ENCODE measurements around the gene GUCY1A1.

Gene GUCY1A1

DNA sequence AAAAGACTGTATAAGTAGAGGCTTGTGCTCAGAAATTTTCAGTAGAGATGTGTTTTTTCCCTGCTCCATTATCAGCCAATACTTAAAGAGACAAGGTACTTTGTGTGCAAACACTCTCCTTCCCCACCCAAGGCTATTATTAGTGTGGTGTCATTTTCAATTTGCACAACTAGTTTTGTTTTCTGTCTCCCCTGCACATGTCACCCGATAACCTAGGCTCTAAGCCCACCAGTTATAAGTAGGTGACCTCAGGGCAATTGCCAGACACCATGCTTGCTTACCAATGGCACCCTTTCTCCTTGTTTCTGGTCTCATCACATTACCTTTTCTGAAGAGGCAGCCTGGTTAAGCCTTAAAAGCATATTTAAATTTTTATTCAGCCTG is 8.0 kb upstream of the GUCY1A1 start:
- FAIRE-seq (no peak), DNase-seq (ENCODE audit: low spot score) (no peak)

DNA sequence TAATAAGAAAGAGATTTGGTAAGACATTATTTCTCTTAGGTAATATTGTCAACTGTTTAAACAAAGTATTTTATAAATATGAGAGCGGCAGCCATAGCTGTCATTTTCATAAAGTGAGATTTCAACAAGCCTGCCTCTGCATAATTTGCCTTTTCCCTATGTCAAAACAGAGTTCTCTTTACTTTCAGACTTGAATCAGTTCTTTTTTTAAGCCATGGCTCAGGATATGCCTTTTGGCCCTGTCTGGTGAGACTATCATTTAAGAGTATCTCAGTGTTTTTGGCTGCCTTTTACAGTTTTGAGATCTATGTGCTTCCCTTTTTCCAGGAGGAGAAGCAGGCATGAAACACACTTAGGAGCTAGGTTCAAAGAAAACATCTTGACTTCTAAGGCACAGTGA is 7.5 kb upstream of the GUCY1A1 start:
- FAIRE-seq (no peak), DNase-seq (ENCODE audit: low spot score) (no peak)

DNA sequence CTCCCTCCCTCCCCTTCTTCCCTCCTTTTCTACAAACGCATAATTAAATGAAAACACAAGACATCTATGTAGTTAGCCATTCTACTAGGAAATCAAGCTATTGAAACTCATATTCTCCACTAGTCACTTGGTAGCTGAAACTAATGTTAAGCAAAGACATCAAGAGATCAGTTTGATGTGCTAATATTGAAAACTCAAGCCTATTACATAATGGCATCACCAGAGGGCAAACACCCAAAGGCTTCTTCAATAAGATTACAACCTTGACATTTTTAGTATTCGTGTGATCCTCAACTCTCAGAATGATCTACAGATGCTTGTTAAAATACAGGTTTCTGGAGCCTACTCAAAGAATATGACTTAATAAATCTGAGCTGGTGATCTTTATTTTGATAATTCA is 6.2 kb upstream of the GUCY1A1 start:
- FAIRE-seq, result no peak
- DNase-seq (ENCODE audit: low spot score), result no peak

DNA sequence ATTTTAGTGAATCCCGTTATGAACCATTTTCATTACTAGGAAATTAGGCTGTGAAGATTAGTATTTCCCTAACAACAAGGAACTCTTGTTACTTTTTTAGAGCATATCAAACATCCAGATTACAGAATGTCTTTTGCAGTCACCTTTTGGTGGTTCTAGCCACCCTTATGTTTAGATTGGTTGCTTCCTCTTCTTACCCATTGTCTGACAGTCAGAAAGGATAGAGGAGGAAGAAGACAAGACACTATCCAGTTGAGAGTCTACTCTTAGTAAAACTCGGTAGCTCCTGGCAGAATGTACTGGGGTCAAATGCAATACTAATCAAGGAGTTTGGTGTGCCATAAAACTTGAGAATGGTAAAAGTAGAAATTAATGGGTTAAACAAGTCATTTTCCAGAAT is 1.6 kb upstream of the GUCY1A1 start:
- FAIRE-seq (no peak), DNase-seq (ENCODE audit: low spot score) (no peak)

DNA sequence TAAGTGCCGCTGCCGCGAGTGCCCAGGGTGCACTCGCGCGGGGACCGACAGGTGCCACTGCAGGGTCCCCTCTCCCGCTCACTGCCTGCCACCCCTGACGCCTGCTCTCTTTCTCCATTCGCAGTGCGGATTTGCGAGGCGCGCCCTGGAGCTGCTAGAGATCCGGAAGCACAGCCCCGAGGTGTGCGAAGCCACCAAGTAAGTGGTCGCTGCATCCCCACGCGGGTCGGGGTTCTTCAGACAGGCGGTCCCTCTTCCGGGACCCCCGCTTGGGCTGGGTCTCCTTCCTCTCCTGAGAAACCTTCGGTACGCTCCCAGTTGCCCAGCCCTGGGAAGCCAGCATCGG is 547 bp downstream of the GUCY1A1 start:
- FAIRE-seq (no peak), DNase-seq (ENCODE audit: low spot score) (no peak)

DNA sequence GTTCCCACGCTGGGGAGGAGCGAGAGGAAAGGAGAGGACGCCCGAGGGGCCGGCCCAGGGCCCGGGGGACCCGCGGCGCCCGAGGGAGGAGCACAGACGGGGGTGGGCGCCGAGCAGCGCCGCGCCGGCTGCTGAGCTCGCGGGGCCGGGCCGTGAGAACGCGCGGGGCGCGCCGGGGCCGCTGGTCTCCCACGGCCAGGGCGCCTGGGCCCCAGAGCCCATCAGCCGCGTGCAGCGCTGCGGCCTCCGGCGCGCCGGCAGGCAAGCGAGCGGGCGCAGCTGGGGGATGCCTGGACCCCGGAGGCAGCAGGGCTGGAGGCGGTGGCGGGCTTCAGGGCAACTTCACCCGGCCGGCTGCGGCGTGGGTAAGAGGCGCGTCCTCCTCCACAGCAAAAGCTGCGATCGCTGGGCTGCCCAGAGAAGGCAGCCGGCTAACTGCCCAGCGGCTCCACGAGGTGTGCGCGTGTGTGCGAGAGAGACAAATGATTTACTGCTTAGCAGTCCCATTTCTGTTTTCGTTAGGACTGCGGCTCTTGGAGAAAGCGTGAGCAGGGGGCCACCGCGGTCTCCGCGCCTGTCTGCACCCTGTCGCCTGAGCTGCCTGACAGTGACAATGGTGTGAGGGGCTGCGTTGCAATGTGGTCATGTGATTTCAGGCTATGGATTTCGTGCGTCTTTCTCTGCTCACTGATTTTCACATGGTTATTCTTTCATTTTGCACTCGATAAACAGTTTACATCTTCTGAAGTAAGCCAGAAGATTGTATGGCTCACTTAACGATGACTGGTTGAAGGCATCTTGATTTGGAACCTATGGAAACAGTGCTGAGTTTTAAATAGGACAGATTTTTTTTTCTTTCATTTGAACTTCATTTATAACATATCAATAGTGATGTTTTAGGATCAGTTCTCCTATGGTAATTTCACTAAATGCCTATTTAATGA is 1.2 kb downstream of the GUCY1A1 start:
- no peak for FAIRE-seq
- peak; percentile 46 for DNase-seq (ENCODE audit: low spot score)

DNA sequence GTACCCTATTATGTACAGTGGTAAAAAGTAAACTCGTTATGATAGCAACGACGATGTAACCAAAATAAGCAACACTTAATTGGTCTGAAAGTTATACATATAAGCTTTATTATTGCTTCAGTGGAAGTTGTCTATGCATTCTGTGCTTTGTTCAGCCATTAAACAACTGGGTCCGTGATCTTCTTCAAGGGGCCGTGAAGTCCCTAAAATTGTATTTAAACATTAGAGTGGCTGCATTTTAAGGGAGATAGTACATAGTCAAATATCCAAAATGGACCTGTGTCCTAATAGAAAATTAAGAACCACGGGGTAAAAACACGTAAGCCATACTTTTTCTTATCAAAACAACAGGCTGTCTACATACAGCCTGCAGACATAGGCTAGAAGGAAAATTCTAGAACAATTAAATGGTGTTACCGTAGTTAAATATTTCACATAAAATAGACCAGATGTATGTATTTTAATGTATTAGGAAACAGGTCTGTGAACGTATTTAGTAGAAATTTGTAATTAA is 2.1 kb downstream of the GUCY1A1 start:
- no peak for DNase-seq (ENCODE audit: low spot score)

DNA sequence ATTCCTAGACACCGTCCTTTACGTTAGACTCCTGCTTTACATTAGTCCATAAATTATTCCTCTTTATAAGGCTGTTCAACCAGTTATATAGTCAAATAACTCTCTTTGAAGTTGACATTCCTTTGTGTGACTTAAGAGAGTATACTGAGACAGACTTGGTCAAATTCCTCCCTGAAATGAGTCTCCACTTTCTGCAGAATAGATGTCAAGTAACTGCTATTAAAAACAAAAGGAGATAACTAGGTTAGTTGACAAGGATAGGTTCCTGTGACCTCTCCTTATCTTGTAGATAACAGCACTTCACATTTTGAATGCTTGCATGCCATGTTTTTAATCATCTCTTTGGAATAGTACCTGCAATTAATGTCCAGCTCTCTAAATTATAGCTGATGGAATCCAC is 5.7 kb downstream of the GUCY1A1 start:
- FAIRE-seq (no peak), DNase-seq (ENCODE audit: low spot score) (no peak)

More for the DNA sequence above, 2.1 kb downstream of the GUCY1A1 start:
- no peak for FAIRE-seq

DNA sequence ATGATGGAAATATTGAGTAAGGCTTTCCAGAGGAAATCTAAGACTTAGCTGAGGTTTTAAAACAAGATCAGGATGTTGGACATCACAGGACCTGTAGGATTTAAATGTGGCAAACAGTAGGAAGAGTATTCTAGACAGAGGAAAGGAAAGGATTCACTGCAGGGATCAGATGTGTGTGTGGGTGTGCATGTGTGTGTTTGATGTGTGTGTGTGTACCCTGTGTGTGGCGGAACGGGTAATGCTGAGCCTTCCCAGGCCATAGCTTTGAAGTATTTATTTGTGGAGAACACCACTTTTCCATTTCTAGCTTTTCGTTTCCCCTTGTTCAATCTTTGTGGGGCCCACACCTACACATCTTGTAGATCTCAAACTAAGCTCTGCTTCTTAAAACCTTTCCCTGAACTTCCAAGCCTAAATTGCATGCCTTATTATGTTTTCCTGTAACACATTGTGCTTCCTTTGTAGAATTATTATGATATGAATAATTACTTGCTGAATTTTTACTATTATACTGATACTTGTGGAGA is 6.9 kb downstream of the GUCY1A1 start:
- DNase-seq (ENCODE audit: low spot score) (no peak), FAIRE-seq (no peak)

DNA sequence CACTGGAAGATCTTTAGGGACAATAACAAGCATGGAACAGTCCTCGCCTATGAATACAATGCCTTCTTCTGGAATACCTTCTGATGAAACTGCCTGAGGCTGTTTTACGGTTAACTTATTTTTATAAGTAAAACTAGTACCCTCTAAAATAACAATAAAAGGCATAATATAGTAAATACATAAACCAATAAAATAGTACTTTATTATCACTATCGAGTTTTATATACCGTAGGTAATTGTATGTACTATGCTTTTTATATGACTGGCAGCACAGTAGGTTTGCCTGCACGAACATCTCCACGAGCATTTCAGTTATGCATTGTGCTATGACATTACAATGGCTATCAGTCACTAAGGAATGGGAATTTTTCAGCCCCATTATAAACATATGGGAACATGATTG is 8.0 kb downstream of the GUCY1A1 start:
- DNase-seq (ENCODE audit: low spot score), result no peak
- no peak for FAIRE-seq

DNA sequence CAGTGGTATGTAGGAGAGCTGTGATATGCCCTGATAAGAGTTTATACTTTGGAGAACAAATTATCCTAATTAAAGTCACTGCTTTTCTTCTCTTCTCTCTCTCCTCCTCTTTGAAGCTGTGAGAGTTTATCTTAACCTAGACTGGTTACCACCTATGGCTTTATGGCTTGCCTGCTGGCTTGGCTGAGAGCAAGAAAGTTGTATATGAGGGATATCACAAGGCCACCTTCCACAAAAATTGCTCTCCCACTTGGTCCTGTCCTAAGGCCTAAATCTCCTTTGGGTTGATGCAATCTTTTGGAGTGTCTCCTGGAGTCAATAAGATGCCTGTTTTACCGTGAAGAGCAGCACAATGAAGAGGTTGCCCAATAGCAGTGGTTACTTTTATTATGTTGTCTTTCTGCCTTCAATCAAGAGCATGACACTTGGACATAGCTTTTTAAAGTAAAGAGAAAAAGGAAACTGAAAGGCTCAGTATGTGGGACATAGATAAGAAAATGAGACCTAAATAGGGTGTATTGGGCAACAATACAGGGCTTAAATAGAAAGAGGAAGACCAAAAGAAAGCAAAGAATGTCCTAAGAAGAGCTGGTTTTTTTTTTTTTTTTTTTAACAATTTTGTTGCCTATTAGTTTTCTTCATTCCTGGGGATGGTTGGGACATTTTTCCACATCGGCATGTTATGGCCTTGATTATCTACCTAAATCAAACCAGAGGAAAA is 9.2 kb downstream of the GUCY1A1 start:
- no peak for FAIRE-seq
- no peak for DNase-seq (ENCODE audit: low spot score)

DNA sequence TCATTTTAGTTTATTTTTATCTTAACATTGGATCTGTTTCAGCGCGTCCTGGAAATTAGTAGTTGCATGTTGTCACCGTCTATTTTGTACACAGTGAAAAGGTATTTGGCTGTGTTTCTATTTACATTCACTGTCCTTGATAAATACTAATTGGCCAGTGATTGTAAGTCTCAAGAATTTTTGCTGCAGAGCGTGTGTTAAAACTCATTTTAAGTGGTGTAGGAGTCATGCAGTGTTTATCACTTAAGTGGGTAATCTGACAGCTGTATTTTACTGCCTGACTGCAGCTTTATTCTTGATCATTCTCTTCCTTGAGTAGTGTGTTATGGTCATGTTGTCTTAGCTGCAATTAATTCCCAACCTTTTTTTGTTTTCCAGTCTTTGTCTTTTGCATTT is 9.8 kb downstream of the GUCY1A1 start:
- FAIRE-seq, result no peak
- DNase-seq (ENCODE audit: low spot score), result no peak

DNA sequence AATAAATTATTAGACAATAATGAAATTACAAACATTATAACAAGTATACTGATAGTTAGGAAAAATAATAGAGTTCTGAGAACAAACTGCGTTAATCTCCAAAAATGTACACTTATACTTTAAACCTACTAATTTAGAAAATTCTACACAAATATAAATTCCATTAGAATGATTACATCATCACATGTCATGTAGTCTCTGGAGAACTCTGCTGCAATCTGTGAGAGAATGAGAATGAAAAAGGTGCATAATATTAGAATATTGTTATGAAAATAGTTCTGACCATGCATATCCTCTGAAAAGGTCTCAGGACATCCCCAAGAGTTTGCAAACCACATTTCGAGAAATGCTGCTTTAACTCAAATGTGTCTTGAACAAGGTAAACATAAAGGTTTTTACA is 11.4 kb downstream of the GUCY1A1 start:
- FAIRE-seq (no peak), DNase-seq (ENCODE audit: low spot score) (no peak)

DNA sequence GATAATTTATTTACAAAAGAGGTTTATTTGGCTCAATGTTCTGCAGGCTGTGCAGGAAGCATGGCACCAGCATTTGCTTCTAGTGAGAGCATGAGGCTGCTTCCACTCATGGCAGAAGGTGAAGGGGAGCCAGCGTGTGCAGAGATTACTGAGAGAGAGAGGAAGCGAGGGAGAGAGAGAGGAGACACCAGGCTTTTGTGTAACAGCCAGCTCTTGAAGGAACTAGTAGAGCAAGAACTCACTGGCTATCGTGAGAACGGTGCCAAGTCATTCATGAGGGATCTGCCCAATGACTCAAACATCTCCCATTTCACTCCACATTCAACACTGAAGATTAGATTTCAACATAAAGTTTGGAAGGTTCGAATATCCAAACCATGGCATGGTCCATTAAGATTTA is 12.7 kb downstream of the GUCY1A1 start:
- FAIRE-seq, result no peak
- no peak for DNase-seq (ENCODE audit: low spot score)

DNA sequence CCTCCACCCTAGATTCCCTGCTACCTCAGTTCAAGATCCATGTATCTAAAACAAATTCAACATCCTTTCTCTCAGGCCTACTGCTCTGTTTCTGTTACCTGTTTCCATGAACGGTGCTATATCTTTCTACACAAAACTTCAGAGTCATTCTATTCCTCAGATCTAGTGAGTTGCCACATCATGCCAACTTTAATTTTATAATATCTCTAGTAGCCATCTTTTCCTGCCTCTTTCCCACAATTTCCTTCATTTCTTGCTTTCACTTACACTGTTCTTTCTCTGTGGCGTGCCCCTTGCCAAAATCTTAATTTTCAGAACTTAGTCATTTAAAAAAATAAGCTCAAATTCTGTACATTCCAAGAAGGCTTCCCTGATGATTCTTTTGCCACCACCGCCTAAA is 15.2 kb downstream of the GUCY1A1 start:
- DNase-seq (ENCODE audit: low spot score), result no peak
- FAIRE-seq, result no peak

DNA sequence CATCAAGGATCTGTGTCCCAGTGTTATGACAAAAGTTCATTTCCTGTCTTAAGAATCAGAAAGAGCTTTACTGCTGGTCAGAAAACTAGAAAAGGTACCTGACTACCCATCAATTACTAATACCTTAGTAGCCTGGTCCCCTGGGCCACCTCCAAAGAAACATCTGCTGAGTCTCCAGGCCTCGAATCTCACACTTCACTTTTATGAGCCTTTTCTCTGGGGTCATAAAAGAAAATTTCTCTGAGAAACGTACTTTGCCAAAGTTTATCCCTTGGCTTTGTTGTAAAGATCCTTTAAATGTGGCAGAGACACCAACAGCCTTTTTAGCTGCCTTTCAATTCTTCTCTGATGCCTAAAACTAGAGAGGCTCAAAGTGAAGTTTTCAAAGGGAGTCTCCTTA is 17.8 kb downstream of the GUCY1A1 start:
- DNase-seq (ENCODE audit: low spot score) (no peak), FAIRE-seq (no peak)

DNA sequence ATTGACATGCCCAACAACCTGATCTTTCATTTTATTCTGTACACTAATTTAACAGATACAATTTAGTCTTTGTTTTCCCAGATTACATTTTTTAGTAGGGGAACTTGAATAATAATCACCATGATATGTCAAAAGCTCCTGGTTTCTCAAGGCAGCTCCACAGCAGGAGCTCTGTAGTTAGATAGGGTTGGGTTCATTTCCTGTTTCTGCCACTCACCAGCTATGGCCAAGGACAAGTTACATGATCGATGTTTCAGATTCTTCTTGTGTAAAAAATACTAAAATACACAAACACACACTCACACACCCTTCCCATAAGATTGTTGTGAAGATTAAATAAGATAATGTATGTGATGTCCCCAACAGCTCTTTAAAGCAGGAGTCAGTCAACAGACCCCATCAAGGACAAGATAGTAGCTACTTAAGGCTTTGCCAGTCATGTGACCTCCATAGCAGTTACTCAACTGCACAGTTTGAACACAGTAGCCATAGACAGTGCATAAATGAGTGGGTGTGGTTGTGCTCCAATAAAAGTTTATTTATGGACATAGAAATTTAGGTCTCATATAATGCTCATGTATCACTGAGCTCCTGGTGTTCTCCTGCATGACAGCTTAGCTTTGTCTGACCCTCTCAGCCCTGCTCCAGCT is 18.4 kb downstream of the GUCY1A1 start:
- FAIRE-seq, result no peak

DNA sequence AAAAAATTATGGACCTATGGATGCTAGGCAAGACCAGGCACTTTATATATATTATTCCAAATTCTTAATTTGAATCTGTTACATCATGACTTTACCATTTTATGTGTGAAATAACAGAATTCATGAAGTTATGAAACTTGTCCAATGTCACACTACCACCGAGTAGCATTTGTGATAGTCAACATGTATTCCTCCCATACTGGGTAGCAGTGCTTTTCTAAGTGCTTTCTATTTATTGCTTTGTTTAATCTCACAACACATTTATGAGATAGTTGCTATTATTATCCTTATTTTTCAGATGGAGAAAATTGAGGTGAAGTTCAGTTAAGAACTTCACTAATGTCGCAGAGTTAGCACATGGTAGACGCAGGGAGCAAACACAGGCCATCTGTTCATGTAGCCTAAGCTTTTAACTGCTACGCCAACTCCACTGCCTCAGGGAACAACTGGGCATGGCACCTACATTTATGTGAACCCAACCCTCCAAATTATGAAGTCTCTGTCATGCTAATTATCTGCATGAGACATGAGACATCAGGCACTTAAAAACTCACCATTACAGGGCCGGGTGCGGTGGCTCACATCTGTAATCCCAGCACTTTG is 20.8 kb downstream of the GUCY1A1 start:
- no peak for FAIRE-seq

More for the DNA sequence above, 18.4 kb downstream of the GUCY1A1 start:
- no peak for DNase-seq (ENCODE audit: low spot score)

DNA sequence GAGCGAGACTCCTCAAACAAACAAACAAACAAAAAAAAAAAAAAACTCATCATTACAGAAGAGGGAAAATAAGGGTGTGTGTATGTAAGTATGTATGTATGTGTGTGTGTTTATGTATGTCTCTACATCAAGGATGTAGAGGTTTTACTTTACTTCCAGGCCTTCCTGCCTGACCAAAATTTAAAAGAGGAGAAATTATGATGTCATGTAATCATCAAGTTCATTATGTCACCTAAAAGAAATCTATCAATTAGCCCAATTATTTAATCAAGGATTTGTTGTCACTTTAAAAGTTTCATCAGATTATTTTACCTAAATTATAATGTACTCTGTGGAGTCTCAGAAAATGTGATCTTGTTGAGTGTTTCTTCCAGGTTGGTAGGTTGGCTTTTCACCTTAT is 21.6 kb downstream of the GUCY1A1 start:
- FAIRE-seq, result no peak
- DNase-seq (ENCODE audit: low spot score), result no peak

More for the DNA sequence above, 20.8 kb downstream of the GUCY1A1 start:
- no peak for DNase-seq (ENCODE audit: low spot score)

DNA sequence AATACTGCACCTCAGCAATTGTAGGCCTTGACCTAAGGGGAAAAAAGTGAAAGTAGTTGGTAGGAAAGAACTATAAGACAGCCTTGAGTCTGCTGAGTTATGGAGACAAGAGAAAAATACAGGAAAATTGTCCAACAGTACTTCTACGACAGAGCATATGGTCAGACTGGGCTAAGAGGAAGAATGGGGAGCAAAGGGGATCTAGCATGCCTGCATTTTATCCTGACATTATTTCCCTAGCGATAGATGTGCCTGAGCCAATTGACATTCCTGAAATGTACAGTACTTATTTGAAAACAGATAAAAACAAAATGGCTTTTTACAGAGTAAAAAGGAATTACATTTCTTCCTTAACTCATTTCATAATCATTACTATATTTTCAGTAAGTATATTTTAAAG is 22.2 kb downstream of the GUCY1A1 start:
- FAIRE-seq (no peak), DNase-seq (ENCODE audit: low spot score) (no peak)

DNA sequence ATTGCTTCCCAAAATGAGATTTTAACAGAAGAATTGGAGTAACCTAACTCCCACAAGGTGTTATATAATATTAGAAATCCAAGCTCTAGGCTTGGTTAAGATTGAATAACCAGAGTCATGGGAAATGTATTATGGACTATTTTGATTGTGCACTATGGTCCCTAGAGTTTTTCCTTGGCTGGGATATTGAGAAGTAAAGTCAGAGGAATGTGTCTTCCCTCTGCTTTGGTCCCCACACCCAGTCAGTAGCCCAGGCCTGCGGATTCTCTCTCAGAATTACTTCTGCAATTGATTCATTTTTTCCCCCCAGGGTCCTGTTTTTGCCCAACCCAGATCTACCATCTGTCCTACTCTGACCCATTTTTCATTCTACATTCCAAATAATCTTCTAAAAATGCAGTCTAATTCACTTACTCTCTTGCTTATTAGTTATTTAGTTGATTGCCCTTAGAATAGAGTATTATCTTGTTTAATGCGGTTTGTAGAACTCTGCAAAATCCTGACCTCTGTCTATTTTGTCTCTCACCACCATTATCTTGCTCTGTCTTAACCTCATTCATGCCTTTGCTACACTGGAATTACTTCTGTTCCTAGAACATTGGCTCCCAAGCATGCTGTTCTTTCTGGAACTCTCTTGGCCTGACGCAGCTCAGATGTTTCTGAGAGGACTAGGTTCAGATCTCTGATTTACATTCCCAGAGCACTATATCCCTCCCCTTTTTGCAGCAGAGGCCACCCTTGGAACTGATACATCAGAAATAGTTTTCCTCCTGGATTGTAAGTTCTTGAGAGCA is 23.6 kb downstream of the GUCY1A1 start:
- DNase-seq (ENCODE audit: low spot score) (no peak), FAIRE-seq (no peak)
